OCI-LY7 (cell line): ENCODE data around the gene RBBP8NL.

Experiments used
- EZH2phosphoT487 ChIP-seq: fragments of 200-600 bp; sonication (generic); IDR thresholded peaks from 2 replicates; pipeline ENCODE4 v1.6.1; 2018; ENCODE audit warnings: low read depth, borderline replicate concordance, mild to moderate bottlenecking, mixed run types, antibody characterized with exemption, low read length, moderate library complexity, mixed read lengths
- TF ChIP-seq, protein P1 (sequence below): fragments of 200-600 bp; sonication (generic); conservative IDR thresholded peaks from 2 replicates; pipeline ENCODE4 v1.5.1; 2014; ENCODE audit warnings: mild to moderate bottlenecking, antibody characterized with exemption, low read length, moderate library complexity, mixed read lengths

DNA sequence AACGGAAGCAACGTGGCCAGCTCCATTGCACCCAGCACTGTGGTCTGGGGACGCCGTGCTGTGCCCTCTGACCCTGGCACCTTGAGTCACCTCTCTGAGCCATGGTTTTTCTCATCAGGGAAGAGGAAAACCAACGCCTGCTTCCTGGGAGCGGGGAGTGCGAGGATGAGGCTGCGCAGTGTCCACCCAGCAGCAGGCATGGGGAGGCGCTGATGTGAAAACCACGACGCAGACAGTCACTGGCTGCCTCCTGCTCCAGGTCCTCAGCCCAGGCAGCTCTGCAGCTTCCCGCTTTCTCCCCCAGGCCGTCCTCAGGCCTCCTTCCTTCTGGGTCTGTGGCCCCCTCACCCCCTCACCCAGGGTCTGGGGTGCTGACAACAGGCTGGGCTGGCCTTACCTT, 34.5 kb upstream of the RBBP8NL start:
- TF ChIP-seq, protein P1, sequence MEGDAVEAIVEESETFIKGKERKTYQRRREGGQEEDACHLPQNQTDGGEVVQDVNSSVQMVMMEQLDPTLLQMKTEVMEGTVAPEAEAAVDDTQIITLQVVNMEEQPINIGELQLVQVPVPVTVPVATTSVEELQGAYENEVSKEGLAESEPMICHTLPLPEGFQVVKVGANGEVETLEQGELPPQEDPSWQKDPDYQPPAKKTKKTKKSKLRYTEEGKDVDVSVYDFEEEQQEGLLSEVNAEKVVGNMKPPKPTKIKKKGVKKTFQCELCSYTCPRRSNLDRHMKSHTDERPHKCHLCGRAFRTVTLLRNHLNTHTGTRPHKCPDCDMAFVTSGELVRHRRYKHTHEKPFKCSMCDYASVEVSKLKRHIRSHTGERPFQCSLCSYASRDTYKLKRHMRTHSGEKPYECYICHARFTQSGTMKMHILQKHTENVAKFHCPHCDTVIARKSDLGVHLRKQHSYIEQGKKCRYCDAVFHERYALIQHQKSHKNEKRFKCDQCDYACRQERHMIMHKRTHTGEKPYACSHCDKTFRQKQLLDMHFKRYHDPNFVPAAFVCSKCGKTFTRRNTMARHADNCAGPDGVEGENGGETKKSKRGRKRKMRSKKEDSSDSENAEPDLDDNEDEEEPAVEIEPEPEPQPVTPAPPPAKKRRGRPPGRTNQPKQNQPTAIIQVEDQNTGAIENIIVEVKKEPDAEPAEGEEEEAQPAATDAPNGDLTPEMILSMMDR, result no peak
- TF ChIP-seq EZH2phosphoT487, result no peak
